Caki2 (cell line): Measurements from ENCODE around the gene AIM2. TPM values are rescaled to one million over a fixed set of nuclear protein-coding genes. Genes with fewer than 3 reads are reported as not detected.
"Not testable (repeated sequence)": the region's sequence is repeated elsewhere in the genome, so short reads cannot be mapped to it uniquely, and the experiment has no call there.

ENCODE experiments used
- DNase-seq: peaks from one replicate; pipeline ENCODE4 v3.0.0-alpha.2; 2015; ENCODE audit warnings: low read depth
- in situ Hi-C: cut with HindIII; loops from 2 replicates; pipeline ENCODE4 v1.10.0; 2016; ENCODE audit warnings: low sequenced_read_pairs, low pct_unique_long_range_greater_than_20kb, mixed read lengths
- total RNA-seq: library from RNA; depleted of rRNA; stranded (reverse); fragments of >200 nt; shearing (Covaris generic); gene quantifications from 2 replicates; pipeline ENCODE4 v1.2.3, GENCODE V29; 2014; ENCODE audit warnings: low replicate concordance; rRNA removed

AIM2 gene, protein sequence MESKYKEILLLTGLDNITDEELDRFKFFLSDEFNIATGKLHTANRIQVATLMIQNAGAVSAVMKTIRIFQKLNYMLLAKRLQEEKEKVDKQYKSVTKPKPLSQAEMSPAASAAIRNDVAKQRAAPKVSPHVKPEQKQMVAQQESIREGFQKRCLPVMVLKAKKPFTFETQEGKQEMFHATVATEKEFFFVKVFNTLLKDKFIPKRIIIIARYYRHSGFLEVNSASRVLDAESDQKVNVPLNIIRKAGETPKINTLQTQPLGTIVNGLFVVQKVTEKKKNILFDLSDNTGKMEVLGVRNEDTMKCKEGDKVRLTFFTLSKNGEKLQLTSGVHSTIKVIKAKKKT
- not detected in 2 replicates for total RNA-seq

DNA sequence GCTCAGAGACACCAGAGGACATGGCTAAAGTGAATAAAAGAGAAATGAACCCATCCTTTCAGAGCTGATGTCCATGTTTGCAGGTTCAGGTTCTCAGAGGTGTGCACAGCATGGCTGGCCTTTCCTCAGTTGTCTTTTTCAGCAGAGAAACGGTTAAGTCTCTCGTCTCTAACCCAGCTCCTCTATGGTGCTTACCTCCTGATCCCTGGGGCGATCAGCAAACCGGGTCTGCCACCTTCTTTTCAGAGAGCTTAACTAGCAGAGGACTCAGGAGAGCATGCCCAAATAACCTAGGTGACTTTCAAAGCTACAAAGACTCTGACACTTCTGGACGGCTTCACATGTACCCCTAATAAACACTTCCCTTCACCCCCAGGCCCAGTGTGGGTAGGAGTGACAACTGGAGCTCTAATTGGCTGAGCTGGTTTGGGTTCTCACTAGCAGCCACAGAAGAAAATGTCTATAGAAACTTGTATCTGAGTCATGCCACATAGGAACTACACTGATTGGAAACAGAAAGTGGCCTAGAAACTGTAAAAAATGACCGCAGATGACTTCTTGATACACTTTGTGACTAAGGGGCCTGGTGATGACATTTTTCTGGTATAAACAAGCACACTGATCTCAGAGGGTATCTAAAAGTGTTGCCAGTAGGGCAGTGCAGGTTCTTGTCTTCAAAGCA is at the start of gene AIM2:
Gene AIM2, minus strand, starts transcription at position 329 of the 682 bp plus-strand sequence. CDS start 3,267 bp downstream, outside the sequence.
- no peak for DNase-seq
- in situ Hi-C loops: loop anchor here (10.0 kb wide), 1 partner anchor 902 kb away; no protein-coding TSS in a partner anchor

DNA sequence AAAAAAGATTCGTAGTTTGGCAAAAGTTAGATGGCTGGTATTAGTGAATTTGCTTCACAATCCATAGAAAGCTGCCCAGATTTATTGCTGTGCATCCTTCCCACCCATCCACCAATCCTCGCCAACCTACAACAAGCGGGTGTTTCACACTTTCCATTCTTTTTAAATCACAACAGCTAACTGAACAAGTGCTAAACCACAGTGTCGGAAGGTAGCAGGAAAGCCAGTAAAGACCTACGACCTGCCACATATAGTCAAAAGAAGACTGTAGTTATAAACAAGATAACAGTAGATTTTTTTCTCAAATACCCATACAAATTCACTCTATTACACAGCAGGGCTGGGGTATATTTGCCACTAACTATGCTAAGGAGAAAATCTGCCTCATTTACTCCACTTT is 47.0 kb upstream of the AIM2 start:
- DNase-seq: no peak
- in situ Hi-C loops: no loop called here

DNA sequence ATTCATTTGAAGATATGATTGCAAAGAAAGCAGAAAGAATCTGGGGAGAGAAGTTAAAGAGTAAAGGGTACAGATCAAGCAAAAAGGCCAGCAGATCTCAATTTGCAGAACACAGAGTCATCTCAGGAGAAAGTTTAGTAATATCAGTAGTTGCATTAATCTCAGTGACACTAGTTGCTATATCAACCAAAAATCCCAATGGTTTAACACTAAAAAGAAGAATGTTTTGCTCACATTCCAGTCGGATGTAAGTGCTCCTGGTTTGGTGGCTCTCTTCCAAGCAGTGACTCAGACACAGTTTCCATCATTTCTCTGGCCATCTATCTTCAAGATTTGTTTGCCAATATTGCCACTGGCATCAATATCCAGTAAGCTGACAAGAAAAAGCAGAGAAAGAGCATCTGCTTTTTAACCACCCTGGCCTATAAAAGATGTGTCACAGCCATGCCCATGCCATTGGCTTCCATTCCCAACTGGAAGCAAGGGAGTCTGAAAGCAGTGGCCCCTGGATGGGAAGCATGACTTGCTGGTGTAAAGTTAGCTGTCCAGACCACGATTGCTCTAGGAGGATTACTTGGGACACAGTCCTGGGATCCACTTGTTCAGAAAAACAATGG is 45.5 kb upstream of the AIM2 start:
- no peak for DNase-seq
- in situ Hi-C loops: no loop called here

DNA sequence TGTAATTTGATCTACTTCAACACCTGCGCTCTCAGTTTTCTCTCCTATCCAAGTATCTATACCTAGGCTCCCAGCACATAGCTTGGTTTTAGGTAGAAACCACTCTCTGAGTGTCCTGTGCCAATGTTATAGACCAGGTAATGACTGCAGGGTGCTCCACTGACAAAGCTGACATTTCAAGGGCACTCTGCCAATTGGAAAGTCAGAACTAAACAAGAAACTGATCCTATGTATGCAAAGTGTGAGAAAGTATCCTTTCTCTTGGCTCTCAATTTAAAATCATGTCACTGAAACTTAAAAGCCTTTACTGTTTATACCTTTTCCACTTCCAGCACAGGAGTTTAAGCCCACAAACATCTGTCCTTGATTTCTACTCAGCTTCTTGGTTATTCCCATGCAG is 45.0 kb upstream of the AIM2 start:
- in situ Hi-C loops: no loop called here

DNA sequence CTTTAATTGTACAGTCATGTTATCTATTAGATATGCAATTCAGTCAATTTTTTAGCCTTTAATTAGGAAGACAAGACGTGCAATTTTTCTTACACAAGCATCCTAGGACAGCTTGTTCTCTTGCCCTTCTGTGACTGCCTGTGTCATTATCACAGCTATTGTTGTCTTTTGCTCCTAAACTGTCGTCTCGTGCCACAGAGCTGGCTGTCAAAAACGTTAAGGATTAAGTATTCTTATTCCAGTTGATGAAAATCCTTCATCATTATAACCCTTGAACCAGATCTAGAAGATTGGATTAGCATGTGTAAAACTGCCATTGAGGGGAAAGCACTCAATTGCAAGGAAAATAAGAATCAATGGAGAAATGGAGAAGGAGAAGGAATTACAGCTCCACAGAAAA is 43.8 kb upstream of the AIM2 start:
- in situ Hi-C loops: no loop called here

More for the DNA sequence above, 45.0 kb upstream of the AIM2 start:
- no peak for DNase-seq

DNA sequence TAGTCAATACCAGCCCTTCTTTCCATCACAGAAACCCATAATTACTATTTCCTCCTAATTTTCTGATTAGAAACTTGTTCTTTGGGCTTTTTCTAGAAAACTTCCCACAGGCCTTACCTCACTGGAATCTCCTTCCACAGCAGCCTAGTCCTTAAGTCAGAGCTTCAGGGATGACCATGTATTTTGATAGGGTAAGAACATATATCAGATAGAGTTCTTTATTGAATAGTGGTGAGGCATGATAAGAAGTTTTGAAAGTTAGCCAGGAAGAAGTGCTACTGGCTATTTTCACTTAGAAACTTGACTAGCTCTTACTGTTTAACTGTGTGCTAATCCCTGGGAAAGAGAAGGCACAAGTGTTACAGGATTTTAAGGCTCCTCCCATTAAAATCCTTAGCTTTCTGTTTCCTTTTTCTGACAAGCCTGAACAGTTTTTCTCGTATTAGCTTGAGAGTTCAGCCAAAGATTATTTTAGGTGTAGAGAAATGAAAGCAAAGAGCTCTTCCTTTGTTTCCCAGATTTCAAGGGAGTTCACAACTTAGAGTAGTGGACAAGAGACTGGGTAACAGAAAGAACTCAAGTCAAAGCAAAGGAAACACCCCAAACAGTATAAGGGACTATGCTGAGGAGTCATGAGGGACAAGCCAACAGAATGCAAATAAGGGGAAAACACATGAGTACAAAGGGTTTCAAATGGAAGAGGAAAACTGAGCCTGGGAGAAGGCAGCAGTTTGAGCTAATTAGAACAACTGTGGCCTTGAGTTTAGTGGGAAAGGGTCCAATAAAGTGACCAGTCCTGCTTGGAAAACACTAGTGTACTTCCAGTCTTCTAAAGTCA is 37.2 kb upstream of the AIM2 start:
- DNase-seq: no peak
- in situ Hi-C loops: no loop called here

More for the DNA sequence above, 43.8 kb upstream of the AIM2 start:
- no peak for DNase-seq

DNA sequence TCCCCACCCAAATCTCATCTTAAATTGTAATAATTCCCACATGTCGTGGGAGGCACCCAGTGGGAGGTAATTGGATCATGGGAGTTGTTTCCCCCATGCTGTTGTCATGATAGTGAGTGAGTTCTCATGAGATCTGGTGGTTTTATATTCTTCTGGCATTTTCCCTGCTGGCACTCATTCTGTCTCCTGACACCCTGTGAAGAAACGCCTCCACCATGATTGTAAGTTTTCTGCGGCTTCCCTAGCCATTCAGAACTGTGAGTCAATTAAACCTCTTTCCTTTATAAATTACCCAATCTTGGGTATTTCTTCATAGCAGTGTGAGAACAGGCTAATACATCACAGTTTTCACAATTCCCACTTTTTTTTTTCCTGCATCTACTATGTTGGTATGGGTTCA is 26.5 kb upstream of the AIM2 start:
- in situ Hi-C loops, DNase-seq: not testable (repeated sequence)

DNA sequence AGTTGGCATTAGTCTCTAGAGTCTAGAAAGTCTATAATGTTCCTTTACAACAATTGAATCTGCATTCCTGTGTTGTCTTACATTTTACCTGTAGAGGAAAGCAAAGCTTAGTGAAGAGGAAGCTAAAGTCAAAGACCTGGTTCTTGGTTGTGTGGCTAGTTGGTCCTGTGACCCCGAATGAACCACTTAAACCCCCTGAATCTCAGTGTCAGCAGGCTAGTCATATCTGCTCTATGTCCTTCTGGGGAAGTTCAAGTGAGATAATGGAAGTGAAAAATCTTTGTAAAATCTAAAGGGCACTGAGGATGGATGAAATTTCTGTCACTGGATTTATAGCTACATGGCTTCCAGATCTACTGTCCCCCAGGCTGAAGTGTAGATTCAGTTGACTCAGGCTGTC is 24.0 kb upstream of the AIM2 start:
- no peak for DNase-seq
- in situ Hi-C loops: no loop called here

DNA sequence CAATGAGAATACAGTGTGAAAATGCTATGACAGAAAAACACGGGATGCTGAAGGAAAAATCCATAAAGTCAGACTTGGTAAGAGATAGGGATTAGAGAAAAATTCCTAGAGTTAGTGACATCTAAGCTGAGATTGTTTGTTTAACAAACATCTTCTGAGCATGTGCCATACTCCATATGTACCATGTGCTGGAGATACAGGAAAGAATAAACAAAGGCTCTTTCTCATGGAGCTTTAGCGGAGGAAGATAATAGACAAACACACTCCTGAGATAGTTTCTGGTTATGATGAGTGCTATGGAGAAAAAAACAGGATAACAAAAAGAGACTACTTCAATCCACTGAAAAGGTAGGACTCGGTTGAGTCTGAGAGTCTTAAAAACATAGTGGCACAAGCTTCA is 22.0 kb upstream of the AIM2 start:
- DNase-seq: no peak
- in situ Hi-C loops: no loop called here

DNA sequence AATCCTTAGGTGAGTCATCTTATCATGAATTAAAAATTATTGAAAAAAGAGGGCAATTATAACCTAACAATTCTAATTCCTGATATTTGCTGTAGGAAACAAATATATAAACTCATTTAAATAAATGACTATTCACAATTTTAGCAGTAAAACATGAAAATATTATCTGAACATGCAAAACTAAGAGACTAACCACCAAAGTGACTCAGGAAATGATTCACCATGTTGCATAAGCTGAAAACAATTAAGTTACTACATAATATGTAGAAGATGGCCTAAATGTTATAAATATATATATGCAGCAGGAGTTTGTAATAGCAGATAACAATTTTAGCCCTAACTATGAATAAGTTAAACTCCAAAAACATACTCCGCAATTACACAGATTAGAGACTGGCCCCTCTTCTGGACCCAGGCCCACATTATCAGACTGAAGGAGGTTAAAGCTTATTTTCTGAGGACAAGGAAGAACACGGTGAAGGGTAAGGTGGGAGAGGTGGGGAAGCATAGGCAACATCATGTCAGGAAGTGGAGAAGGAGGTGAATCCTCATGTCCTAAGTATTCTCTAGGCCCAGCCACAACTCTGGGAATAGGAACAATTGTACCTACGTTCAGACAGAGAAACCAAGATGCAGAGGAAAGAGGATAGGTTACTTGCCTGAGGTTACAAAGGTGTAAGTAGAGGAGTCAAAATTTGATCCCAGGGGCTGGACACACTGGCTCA is 15.6 kb upstream of the AIM2 start:
- no peak for DNase-seq
- in situ Hi-C loops: no loop called here

DNA sequence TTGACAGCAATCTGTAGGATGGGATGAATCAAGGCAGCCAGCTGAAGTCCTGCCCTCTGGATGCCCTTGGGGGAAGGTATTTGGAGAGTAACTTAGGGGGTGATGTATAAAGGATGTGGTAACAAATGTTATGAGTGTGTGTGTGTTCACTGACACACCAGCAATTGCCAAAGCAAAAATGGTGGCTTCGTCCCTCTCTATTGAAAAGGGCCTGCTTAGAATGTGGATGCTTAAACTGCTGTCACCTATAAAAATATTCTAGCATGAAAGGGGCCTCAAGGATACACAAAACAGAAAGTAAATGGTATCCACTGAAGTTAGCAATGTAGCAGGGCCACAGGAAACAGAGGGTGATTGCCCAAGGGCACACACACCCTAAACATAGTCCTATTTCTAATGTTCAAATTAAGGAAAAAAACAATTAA is 15.1 kb upstream of the AIM2 start:
- no peak for DNase-seq
- in situ Hi-C loops: no loop called here

DNA sequence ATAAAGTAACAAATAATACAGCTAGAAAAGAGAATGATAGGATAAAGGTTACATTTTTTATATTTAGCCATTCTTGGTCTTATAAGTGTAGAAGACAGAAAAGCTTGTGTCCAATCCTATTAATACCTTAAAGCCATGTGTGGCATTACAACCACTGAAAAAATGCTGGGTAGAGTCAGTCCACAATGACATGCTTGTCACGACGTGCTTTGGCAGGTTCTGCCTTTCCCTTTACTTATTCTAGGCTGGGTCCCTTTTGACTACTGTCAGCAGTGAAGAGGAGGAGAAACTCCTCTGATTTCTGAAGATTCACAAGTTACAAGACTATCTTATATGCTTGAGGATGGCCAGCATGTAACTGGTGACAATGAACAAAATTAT is 14.6 kb upstream of the AIM2 start:
- in situ Hi-C loops: no loop called here
- DNase-seq: no peak

DNA sequence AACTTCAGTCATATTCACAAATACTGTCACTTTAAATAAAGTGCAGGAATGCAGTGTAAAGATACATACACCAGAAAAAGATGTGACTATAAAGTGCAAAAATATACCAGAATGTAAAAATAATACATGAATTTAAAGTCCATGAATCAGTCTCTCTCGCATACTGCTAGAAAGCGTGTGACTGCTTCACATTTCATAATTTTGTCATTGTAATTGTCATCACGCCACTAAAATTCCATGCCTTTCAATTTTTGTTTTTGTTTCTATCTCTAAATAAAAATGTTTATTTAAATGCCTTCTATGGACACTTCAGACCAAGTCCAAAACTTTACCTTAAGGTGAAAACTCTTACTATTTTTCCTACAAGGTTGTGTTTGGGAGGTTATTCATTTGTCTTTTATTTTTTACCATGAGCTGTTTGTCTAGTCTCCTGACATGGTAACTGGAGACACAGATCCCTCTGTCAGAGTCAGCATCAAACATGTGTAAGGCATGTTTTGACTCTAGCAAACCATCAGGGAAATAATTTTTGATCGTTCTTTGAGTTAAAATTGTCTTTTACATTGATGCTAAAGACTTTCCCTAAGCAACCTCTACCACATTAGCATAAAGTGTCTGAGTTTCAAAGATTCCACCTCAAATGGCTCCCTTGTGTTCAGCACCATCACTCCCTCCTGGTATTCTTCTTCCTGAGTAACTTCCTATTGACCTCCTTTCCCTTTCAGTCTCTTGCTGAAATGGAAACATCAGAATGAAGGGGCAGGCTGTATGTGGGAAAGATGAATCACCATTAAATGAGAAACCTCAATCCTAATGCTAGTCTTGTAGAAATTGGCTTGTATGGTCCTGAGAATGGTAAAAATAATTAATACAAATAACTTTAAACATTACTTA is 14.0 kb upstream of the AIM2 start:
- in situ Hi-C loops: no loop called here
- DNase-seq: no peak

DNA sequence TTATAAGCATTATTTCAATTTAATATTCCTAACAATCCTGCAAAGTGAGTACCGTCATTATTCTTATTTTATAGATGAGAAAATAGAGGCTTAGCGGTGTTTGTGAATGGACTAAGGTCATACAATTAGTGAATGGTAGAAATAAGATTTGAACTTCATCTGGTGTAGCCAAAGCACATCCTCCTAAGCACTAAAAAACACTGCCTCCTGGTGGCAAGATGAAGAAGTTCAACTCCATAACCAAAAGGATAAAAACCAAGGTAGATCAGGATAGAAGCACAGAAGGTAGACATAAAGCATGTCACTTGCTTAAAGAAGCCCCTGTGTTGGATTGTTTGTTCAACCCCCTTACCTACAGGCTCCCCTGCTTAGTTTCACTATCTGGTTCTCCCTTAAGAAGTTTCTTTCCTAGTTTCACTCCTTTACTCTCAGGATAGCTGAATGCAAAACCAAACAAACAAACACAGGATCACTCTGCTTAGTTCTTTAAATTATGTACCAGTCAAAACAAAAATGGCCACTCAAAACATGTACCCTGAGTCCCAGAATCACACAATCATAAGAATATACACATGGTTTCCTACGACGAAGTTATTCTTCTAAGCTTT is 12.7 kb upstream of the AIM2 start:
- no peak for DNase-seq
- in situ Hi-C loops: no loop called here

DNA sequence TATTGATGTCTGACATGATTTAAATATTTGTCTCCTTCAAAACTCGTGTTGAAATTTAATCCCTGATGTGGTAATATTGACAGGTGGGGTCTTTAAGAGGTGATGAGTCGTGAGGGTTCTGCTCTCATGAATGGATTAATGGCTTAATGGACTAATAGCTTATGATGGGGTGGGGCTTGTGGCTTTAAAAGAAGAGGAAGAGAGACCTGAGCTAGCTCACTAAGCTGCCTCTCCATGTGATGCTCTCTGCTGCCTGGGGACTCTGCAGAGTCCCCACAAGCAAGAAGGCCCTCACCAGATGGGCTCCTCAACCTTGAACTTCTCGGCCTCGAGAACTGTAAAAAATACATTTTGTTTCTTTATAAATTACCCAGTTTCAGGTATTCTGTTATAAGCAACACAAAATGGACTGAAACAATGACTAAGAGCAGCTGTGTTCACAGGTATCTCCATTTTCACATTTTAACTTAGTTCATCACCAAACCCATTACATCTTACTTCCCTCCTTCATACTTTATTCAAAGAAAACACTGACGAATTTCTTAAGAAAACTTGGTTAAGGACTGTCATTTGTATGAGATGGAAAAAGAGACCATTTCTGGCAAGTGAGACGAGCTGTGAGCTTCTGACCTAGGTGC is 12.1 kb upstream of the AIM2 start:
- no peak for DNase-seq
- in situ Hi-C loops: no loop called here

DNA sequence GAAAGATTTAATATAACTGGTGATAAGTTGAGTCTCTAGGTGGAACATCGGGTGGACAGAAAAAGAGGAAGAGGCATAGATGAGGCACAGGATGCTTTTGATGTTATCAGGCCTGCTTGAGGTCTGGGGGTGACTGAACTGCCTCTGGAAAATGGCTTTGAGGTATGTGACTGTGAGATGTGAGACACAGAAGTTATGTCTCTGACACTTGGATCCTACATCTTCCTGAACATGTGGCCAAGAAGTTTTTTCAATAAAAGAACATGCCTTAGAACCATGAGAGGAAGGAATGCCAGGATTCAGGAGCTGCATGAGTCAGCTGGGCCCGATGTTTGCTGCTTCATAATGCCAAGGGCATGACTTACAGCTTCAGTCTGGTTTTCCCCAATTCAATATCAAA is 11.5 kb upstream of the AIM2 start:
- in situ Hi-C loops: no loop called here
- DNase-seq: no peak
